Thyroid gland (tissue), 4 donors: Measurements from ENCODE around the gene A4GALT.

ENCODE experiments used
- POLR2A ChIP-seq, 2 donors: fragments of 450-650 bp; IDR thresholded peaks; one replicate each; pipeline ENCODE4 v1.6.1; 2017; ENCODE audit warnings: antibody characterized with exemption in 2 of 2, mild to moderate bottlenecking in 2 of 2, moderate library complexity in 1 of 2
- TF ChIP-seq, protein P1 (sequence below), 6 experiments: fragments of 200-600 bp in 3 of 6; fragments of 450-650 bp in 3 of 6; sonication (generic) in 3 of 6; IDR thresholded peaks; one replicate each; pipeline ENCODE4 v1.5.1; 2016 to 2019; ENCODE audit warnings: antibody characterized with exemption in 6 of 6, mild to moderate bottlenecking in 2 of 6, inconsistent platforms in 1 of 6, moderate library complexity in 1 of 6

DNA sequence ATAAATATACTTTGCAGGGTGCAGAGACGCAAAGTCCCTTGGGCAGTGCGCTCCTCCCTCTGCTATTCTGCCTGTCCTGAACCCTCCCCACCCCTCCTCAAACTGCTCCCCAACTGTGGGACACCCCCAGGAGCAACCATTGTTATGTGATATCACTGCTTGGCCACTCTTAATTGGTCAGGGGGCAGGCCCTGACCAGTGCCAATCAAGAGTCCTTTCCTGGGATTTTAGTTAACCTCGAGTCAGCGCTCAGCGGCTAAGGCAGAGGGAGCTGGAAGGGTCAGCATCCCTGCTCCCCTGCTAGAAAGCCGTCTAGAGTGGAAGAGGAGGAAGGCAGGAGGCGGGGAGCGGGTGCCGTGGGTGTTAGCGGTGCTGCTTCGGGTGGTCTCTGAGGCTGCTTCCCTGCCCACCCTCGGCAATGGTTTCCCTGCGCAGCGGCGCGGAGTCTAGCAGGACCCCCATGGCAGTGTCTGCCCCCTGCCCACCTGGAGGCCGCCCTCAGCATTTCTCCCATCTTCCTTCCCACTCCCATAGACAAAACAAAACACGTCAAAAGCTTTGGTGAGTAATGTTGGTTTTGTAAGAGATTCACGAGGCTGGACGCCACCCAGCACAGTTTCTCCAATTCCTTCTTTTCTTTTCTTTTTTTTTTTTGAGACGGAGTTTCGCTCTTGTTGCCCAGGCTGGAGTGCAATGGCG, 38.4 kb upstream of the A4GALT start:
- TF ChIP-seq POLR2A (IDR thresholded peaks at IDR 0.05): no peak
- TF ChIP-seq, protein P1, sequence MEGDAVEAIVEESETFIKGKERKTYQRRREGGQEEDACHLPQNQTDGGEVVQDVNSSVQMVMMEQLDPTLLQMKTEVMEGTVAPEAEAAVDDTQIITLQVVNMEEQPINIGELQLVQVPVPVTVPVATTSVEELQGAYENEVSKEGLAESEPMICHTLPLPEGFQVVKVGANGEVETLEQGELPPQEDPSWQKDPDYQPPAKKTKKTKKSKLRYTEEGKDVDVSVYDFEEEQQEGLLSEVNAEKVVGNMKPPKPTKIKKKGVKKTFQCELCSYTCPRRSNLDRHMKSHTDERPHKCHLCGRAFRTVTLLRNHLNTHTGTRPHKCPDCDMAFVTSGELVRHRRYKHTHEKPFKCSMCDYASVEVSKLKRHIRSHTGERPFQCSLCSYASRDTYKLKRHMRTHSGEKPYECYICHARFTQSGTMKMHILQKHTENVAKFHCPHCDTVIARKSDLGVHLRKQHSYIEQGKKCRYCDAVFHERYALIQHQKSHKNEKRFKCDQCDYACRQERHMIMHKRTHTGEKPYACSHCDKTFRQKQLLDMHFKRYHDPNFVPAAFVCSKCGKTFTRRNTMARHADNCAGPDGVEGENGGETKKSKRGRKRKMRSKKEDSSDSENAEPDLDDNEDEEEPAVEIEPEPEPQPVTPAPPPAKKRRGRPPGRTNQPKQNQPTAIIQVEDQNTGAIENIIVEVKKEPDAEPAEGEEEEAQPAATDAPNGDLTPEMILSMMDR (IDR thresholded peaks at IDR 0.05): no peak
